Loucy (cell line): ENCODE data around the gene FNDC10.

ENCODE experiments used
- EZH2phosphoT487 ChIP-seq: fragments of 200-600 bp; IDR thresholded peaks from 2 replicates; pipeline ENCODE4 v1.6.1; 2018; ENCODE audit warnings: antibody characterized with exemption, mild to moderate bottlenecking, moderate library complexity, borderline replicate concordance
- TF ChIP-seq, protein P1 (sequence below): fragments of 200-600 bp; sonication (generic); conservative IDR thresholded peaks from 2 replicates; pipeline ENCODE4 v1.5.1; 2014; ENCODE audit warnings: mild to moderate bottlenecking, antibody characterized with exemption, low read length

DNA sequence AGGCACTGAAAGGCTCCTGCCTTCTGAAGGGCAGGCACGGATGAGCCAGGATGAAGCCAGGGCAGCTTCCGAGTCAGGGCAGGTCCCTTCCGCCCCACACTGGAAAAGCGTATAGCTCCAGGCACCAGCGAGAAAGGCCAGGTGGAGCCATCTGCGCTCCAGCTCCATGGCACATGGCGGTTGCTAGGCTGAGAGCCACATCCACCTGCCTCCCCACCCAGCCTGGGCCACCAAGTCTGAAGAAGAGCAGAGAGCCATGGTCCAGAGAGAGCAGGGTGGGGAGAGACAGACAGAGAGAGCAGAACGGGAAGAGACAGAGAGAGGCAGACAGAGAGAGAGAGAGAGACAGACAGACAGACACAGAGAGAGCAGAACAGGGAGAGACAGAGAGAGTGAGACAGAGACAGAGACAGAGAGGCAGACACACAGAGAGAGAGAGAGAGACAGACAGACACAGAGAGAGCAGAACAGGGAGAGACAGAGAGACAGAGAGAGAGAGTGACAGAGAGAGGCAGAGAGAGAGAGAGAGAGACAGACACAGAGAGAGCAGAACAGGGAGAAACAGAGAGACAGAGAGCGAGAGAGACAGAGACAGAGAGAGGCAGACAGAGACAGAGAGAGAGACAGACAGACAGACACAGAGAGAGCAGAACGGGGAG, 5.2 kb downstream of the FNDC10 start:
- TF ChIP-seq, protein P1, sequence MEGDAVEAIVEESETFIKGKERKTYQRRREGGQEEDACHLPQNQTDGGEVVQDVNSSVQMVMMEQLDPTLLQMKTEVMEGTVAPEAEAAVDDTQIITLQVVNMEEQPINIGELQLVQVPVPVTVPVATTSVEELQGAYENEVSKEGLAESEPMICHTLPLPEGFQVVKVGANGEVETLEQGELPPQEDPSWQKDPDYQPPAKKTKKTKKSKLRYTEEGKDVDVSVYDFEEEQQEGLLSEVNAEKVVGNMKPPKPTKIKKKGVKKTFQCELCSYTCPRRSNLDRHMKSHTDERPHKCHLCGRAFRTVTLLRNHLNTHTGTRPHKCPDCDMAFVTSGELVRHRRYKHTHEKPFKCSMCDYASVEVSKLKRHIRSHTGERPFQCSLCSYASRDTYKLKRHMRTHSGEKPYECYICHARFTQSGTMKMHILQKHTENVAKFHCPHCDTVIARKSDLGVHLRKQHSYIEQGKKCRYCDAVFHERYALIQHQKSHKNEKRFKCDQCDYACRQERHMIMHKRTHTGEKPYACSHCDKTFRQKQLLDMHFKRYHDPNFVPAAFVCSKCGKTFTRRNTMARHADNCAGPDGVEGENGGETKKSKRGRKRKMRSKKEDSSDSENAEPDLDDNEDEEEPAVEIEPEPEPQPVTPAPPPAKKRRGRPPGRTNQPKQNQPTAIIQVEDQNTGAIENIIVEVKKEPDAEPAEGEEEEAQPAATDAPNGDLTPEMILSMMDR: no peak
- no peak for TF ChIP-seq EZH2phosphoT487
